Measurements from ENCODE around the gene SLC5A3. TPM values are rescaled to one million over a fixed set of nuclear protein-coding genes. Genes with fewer than 3 reads are reported as not detected.

The SLC5A3 gene
- total and polyA plus RNA-seq, 10 of the 15 experiments (the other 5 are each of a cell fraction or from before 2014, with no cell fraction given): 3.3 to 21.4 (median 12.0) TPM

DNA sequence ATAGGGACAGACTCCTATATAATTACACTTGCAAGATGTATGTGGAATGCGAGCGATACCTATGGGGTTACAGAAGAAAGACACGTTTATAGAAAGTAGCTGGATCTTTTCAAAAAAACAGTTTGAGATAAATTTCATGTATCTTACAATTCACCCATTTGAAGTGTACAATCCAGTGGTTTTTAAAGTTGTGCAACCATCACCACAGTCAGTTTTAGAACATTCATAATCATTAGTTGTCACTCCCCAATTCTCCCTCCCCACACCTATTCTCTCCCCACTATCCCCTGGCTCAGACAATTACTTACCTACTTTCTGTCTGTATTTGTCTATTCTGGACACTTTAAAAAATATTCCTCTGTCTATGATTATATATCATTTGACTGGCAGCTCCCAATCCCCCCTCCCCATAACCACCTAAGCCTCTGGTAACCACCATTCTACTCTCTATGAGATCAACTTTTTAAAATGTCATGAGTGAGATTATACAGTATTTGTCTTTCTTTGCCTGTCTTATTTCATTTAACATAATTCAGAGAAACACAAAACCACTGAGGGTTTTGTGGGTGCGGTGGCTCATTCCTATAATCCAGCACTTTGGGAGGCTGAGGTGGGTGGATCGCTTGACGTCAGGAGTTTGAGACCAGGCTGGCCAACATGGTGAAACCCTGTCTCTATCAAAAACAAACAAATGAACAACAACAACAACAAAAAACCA is 39.1 kb downstream of the SLC5A3 start:
- SMC1A ChIA-PET (ENCODE audit: uncharacterized antibody, unreplicated experiment): no interaction called here
- no peak for DNase-seq (ENCODE audit: low read depth, low spot score)

More for the DNA sequence above, 39.1 kb downstream of the SLC5A3 start:
- TF ChIP-seq MTA2 (IDR thresholded peaks at IDR 0.05; ENCODE audit: low read depth) (no peak), HDAC6 (IDR thresholded peaks at IDR 0.05; ENCODE audit: unreplicated experiment) (no peak), KAT2A (conservative IDR thresholded peaks at IDR 0.05; ENCODE audit: control insufficient read depth, low read depth, low read length) (no peak), CHD1 (IDR thresholded peaks at IDR 0.05; ENCODE audit: low read depth, low read length) (no peak), MYB (IDR thresholded peaks at IDR 0.05; ENCODE audit: borderline replicate concordance, low read depth, low read length) (no peak), ZBED1 (IDR thresholded peaks at IDR 0.05; ENCODE audit: borderline replicate concordance) (no peak), SP1 (IDR thresholded peaks at IDR 0.05; ENCODE audit: low read depth, low read length) (no peak), KDM1A (IDR thresholded peaks at IDR 0.05; ENCODE audit: borderline replicate concordance) (no peak)
- TF ChIP-seq, protein P1, sequence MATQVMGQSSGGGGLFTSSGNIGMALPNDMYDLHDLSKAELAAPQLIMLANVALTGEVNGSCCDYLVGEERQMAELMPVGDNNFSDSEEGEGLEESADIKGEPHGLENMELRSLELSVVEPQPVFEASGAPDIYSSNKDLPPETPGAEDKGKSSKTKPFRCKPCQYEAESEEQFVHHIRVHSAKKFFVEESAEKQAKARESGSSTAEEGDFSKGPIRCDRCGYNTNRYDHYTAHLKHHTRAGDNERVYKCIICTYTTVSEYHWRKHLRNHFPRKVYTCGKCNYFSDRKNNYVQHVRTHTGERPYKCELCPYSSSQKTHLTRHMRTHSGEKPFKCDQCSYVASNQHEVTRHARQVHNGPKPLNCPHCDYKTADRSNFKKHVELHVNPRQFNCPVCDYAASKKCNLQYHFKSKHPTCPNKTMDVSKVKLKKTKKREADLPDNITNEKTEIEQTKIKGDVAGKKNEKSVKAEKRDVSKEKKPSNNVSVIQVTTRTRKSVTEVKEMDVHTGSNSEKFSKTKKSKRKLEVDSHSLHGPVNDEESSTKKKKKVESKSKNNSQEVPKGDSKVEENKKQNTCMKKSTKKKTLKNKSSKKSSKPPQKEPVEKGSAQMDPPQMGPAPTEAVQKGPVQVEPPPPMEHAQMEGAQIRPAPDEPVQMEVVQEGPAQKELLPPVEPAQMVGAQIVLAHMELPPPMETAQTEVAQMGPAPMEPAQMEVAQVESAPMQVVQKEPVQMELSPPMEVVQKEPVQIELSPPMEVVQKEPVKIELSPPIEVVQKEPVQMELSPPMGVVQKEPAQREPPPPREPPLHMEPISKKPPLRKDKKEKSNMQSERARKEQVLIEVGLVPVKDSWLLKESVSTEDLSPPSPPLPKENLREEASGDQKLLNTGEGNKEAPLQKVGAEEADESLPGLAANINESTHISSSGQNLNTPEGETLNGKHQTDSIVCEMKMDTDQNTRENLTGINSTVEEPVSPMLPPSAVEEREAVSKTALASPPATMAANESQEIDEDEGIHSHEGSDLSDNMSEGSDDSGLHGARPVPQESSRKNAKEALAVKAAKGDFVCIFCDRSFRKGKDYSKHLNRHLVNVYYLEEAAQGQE (IDR thresholded peaks at IDR 0.05; ENCODE audit: low read depth, low read length): no peak
- Histone ChIP-seq H3K4me1 (ENCODE audit: control insufficient read depth, insufficient read depth, low read length) (no peaks in the 10 kb centered on the region), H4K20me1 (ENCODE audit: control insufficient read depth, insufficient read depth) (no peaks in the 10 kb centered on the region), H2AFZ (ENCODE audit: control insufficient read depth, low read depth, low read length) (no peak overlapping the region), H3K79me2 (ENCODE audit: control insufficient read depth, insufficient read depth, low read length) (peaks cover 1% of the 10 kb centered on the region), H3K9me3 (replicated peaks; ENCODE audit: control insufficient read depth, insufficient read depth, low read length) (no peaks in the 10 kb centered on the region; the same call in 2 of the 3 replicates), H3K9ac (ENCODE audit: control insufficient read depth, insufficient read depth, low read length) (no peak overlapping the region), H3K27me3 (replicated peaks in 1 of 2; ENCODE audit: control insufficient read depth in 2 of 2, insufficient read depth in 2 of 2, low read length in 1 of 2) (no peaks in the 10 kb centered on the region), H3K4me3 (no peak overlapping the region), H3K36me3 (ENCODE audit: control insufficient read depth in 2 of 2, insufficient read depth in 2 of 2, low read length in 1 of 2) (peaks cover 0 to 5% of the 10 kb centered on the region in 2 experiments; a peak in 1 of 4 replicates), H3K4me2 (ENCODE audit: control insufficient read depth, insufficient read depth) (no peak overlapping the region), H3K27ac (ENCODE audit: control insufficient read depth, insufficient read depth) (no peak overlapping the region)
- WGBS (ENCODE audit: insufficient coverage, insufficient replicate concordance, low lambda C conversion rate, missing lambda C conversion rate): 92% methylated on average over 6 of the region's 6 CpGs
- RAD21 ChIA-PET (ENCODE audit: unreplicated experiment): interaction anchor here (0.6 kb wide), 1 partner anchor 30 kb away, joined by 3 read pairs; no protein-coding TSS in a partner anchor
- BruUV-seq (replicated peaks): no TSS peak
- POLR2A ChIA-PET: no interaction called here
- in situ Hi-C loops (cut with MboI): no loop called here
- intact Hi-C loops (cut with micrococcal nuclease; ENCODE audit: unreplicated experiment): loop anchor here (10.0 kb wide), 1 partner anchor 212 kb away; no protein-coding TSS in a partner anchor
- FAIRE-seq (no peak), ATAC-seq (no peak)
- CTCF ChIA-PET: no interaction called here
